ENCODE results near the gene CASZ1.

DNA sequence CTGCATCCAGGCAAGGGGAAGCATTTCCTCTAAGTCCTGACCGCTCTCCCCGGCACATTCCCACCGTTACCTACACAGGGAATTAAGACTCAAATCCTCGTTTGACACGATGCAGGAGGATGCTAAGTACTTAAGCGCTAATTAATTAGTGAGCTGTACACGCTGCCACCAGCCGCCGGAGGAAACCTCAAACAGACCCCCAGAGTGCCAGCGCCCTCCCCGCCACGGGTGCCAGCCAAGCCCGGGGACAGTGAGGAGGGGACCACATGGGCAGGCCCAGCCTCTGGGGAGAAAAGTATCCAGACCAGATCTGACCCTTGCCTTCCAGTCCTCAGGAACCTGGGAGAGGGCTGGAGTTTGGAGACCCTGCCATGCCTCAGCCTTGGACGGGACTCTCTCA lies 17.4 kb upstream of the CASZ1 start:
- TF ChIP-seq, protein P1, sequence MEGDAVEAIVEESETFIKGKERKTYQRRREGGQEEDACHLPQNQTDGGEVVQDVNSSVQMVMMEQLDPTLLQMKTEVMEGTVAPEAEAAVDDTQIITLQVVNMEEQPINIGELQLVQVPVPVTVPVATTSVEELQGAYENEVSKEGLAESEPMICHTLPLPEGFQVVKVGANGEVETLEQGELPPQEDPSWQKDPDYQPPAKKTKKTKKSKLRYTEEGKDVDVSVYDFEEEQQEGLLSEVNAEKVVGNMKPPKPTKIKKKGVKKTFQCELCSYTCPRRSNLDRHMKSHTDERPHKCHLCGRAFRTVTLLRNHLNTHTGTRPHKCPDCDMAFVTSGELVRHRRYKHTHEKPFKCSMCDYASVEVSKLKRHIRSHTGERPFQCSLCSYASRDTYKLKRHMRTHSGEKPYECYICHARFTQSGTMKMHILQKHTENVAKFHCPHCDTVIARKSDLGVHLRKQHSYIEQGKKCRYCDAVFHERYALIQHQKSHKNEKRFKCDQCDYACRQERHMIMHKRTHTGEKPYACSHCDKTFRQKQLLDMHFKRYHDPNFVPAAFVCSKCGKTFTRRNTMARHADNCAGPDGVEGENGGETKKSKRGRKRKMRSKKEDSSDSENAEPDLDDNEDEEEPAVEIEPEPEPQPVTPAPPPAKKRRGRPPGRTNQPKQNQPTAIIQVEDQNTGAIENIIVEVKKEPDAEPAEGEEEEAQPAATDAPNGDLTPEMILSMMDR (IDR thresholded peaks at IDR 0.05) = no peak
- no peak for TF ChIP-seq POLR2AphosphoS5 (IDR thresholded peaks at IDR 0.05)
- TF ChIP-seq EP300 (IDR thresholded peaks at IDR 0.05) = no peak

All from stomach (tissue), 4 donors.